Measurements from ENCODE around the gene SMPD1.

GRCh38 chr11:6437993-6438392, 47.7 kb downstream of the SMPD1 start:
- TF ChIP-seq, protein P1, sequence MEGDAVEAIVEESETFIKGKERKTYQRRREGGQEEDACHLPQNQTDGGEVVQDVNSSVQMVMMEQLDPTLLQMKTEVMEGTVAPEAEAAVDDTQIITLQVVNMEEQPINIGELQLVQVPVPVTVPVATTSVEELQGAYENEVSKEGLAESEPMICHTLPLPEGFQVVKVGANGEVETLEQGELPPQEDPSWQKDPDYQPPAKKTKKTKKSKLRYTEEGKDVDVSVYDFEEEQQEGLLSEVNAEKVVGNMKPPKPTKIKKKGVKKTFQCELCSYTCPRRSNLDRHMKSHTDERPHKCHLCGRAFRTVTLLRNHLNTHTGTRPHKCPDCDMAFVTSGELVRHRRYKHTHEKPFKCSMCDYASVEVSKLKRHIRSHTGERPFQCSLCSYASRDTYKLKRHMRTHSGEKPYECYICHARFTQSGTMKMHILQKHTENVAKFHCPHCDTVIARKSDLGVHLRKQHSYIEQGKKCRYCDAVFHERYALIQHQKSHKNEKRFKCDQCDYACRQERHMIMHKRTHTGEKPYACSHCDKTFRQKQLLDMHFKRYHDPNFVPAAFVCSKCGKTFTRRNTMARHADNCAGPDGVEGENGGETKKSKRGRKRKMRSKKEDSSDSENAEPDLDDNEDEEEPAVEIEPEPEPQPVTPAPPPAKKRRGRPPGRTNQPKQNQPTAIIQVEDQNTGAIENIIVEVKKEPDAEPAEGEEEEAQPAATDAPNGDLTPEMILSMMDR (IDR thresholded peaks at IDR 0.05), result no peak
- TF ChIP-seq POLR2A (IDR thresholded peaks at IDR 0.05), result no peak
- TF ChIP-seq POLR2AphosphoS5 (IDR thresholded peaks at IDR 0.05), result no peak
